Measurements from ENCODE around the gene NLGN1.

NLGN1 gene

GRCh38 chr3:174285242-174285864, 887.8 kb downstream of the NLGN1 start:
- H3K4me3 ChIP-seq (ENCODE audit: low read length) = no peak overlapping the region
- TF ChIP-seq ZNF274 (IDR thresholded peaks at IDR 0.05; ENCODE audit: low read depth, low read length) = no peak

- TF ChIP-seq ZNF274 (IDR thresholded peaks at IDR 0.05; ENCODE audit: low read depth, low read length) = no peak
- no peak overlapping the region for H3K4me3 ChIP-seq (ENCODE audit: low read length)
Measured at GRCh38 chr3:174287705-174288104, 890.2 kb downstream of the NLGN1 start.

GRCh38 chr3:174294616-174295015, 897.1 kb downstream of the NLGN1 start:
- H3K4me3 ChIP-seq (ENCODE audit: low read length) = no peak overlapping the region
- no peak for TF ChIP-seq ZNF274 (IDR thresholded peaks at IDR 0.05; ENCODE audit: low read depth, low read length)

GRCh38 chr3:174295306-174296092, 898.0 kb downstream of the NLGN1 start:
- H3K4me3 ChIP-seq (ENCODE audit: low read length) = no peak overlapping the region
- no peak for TF ChIP-seq ZNF274 (IDR thresholded peaks at IDR 0.05; ENCODE audit: low read depth, low read length)

DNA sequence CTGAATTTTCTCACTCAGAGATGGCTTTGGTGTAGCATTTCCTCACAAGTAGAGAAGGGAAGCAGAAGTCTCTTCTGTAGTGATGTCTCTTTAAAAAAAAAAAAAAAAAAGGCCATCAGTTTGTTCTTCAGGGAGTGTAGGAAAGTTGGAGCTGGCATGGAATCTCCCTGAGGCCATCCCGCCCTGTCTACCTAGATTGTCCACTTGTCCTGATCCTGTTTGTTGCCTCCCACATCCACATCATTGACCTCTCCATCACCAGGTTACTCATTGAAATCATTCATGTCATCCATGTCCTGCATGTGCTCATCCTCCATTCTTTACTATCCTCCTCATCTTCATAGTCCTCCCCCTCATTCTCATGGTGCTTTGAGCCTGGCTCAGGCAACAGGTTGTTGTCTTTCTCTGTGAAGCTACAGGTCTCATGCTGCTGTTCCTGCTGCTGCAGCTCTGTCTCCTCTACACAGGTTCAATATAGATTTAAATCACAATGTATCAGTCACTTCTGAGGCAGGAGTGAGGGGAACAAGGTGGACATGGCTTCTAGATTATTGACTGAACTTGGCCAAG, 905.3 kb downstream of the NLGN1 start:
- no peak for TF ChIP-seq ZNF274 (IDR thresholded peaks at IDR 0.05; ENCODE audit: low read depth, low read length)
- no peak overlapping the region for H3K4me3 ChIP-seq (ENCODE audit: low read length)

- TF ChIP-seq ZNF274 (IDR thresholded peaks at IDR 0.05; ENCODE audit: low read depth, low read length) = no peak
- H3K4me3 ChIP-seq (ENCODE audit: low read length) = no peak overlapping the region
Measured at GRCh38 chr3:174303907-174304560, 906.5 kb downstream of the NLGN1 start.

- TF ChIP-seq ZNF274 (IDR thresholded peaks at IDR 0.05; ENCODE audit: low read depth, low read length) = no peak
- H3K4me3 ChIP-seq (ENCODE audit: low read length) = no peak overlapping the region
Measured at GRCh38 chr3:174308736-174309135, 911.2 kb downstream of the NLGN1 start.

GRCh38 chr3:174310475-174310983, 913.0 kb downstream of the NLGN1 start:
- TF ChIP-seq ZNF274 (IDR thresholded peaks at IDR 0.05; ENCODE audit: low read depth, low read length) = no peak
- no peak overlapping the region for H3K4me3 ChIP-seq (ENCODE audit: low read length)

DNA sequence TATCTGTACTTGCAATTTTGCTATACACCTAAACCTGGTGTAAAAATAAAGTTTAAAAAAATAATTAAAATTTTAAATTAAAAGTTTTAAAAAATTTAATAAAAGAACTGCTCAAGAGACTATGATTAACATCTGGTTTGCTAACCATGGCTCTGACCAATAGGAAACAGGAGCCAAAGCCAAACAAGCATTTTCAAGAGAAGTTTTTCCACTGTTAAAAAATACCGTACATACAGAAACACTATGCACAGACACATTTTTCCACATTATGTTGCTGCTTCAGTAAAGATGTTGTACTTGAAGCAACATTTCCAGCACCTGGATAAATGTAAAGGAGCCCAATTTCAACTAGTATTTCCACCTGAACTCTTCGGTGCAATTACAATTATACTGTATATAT, 917.7 kb downstream of the NLGN1 start:
- TF ChIP-seq ZNF274 (IDR thresholded peaks at IDR 0.05; ENCODE audit: low read depth, low read length) = no peak

GRCh38 chr3:174317005-174317404, 919.5 kb downstream of the NLGN1 start:
- no peak for TF ChIP-seq ZNF274 (IDR thresholded peaks at IDR 0.05; ENCODE audit: low read depth, low read length)
- no peak overlapping the region for H3K4me3 ChIP-seq (ENCODE audit: low read length)

More for the DNA sequence above, 917.7 kb downstream of the NLGN1 start:
- H3K4me3 ChIP-seq (ENCODE audit: low read length) = no peak overlapping the region

- no peak for TF ChIP-seq ZNF274 (IDR thresholded peaks at IDR 0.05; ENCODE audit: low read depth, low read length)
- no peak overlapping the region for H3K4me3 ChIP-seq (ENCODE audit: low read length)
Measured at GRCh38 chr3:174318181-174318580, 920.6 kb downstream of the NLGN1 start.

- TF ChIP-seq ZNF274 (IDR thresholded peaks at IDR 0.05; ENCODE audit: low read depth, low read length) = no peak
- H3K4me3 ChIP-seq (ENCODE audit: low read length) = no peak overlapping the region
Measured at GRCh38 chr3:174321548-174321947, 924.0 kb downstream of the NLGN1 start.

- no peak for TF ChIP-seq ZNF274 (IDR thresholded peaks at IDR 0.05; ENCODE audit: low read depth, low read length)
- H3K4me3 ChIP-seq (ENCODE audit: low read length) = no peak overlapping the region
Measured at GRCh38 chr3:174322789-174323188, 925.2 kb downstream of the NLGN1 start.

DNA sequence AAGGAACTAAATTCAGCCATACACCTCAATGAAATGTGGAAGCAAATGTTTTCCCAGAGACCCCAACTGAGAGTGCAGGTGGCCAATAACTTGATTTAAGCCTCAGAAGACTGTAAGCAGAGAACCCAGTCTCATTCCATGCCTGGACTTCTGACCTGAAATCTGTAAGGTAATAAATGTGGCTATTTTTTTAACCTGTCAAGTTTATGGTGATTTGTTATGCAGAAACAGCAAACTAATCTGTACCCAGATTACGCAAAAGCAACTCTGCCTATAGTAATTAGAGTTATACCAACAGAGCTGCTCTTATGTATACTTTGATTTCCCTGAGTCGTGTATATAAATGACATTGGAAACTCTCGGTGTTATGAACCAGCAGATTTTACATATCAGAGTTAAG, 927.6 kb downstream of the NLGN1 start:
- no peak overlapping the region for H3K4me3 ChIP-seq (ENCODE audit: low read length)
- TF ChIP-seq ZNF274 (IDR thresholded peaks at IDR 0.05; ENCODE audit: low read depth, low read length) = no peak

Measured in GM08714 (cell line).